Left ventricle myocardium superior (tissue), 1 donor: ENCODE measurements around the gene LRRN4. TPM values are rescaled to one million over a fixed set of nuclear protein-coding genes. Genes with fewer than 3 reads are reported as not detected.

Experiments used
- ATAC-seq: fragments of 200-7000 bp; cut with Tn5 transposase; one replicate; pipeline ENCODE4 v1.9.1; 2020; ENCODE audit warnings: mild to moderate bottlenecking, moderate library complexity
- DNase-seq: peaks from one replicate; pipeline ENCODE4 v3.0.0-alpha.2; 2020
- intact Hi-C: fragments of 100-400 bp; cut with micrococcal nuclease; formaldehyde crosslinking; loops from one replicate; pipeline ENCODE4 v1.11.0; 2022
- long read RNA-seq: library from polyadenylated mRNA; unstranded; transcript quantifications from one replicate; pipeline ENCODE4 v2.0.0, GENCODE V29; 2021
- total RNA-seq: library from RNA; stranded (reverse); fragmentation: NEBNext Ultra II Directional; extraction: Animal tissue kit (Norgen Biotek cat#: 25700); gene quantifications from one replicate; pipeline ENCODE4 v1.2.1, GENCODE V29; 2021
- donor health status: DM: no; HTN: yes; CAD: no; lungs with severe emphysema.

LRRN4 gene
- total RNA-seq: 0.99 TPM
- long read RNA-seq: 0 reads

DNA sequence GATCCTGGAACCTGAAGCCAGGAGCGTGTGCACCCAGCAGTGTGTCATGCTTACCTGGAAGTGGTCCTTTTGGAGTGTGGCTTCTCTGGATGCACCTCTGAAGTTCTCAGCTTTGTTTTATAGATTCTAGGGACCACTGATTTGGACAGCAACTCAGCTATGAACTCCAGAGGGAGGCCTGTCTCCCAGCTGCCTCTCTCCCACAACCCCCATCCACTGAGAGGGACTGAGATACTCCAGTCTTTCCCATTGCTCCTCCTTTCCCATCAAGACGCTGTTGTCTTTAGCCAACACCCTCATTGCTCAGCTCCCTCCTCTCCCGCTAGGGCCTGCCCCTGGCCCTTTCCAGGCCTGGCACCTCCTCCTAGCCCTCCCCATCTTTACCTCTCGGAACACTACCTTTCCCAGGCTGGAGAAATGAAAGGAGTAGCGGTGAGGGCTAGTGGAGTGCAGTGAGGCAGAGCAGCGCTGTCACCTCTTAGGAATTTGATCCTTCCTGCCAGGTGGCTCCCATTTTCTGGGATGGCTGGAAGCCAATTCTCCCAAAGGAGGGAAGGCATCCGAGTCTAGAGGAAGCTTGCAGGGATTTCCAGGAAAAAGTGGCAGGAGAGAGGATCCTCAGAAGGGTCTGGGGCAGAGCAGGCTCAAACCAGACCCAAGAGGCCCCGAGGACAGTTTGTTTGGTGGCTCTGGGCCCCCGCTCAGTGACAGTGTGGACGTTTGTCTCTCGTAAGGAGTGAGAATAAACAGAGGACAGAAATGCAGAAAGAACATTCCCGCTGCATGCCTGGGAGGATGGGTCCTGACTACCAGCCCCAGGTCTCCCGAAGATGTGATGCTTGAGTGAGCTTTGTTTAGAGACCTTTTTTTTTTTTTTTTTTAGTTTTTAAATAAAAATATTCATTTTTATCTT, at the start of gene LRRN4:
Gene LRRN4 (minus strand): TSS at position 285 of the 913 bp plus-strand sequence. CDS start 1,261 bp downstream, outside the sequence.
- intact Hi-C loops: no loop called here
- ATAC-seq: peak; percentile 39
- DNase-seq: no peak

DNA sequence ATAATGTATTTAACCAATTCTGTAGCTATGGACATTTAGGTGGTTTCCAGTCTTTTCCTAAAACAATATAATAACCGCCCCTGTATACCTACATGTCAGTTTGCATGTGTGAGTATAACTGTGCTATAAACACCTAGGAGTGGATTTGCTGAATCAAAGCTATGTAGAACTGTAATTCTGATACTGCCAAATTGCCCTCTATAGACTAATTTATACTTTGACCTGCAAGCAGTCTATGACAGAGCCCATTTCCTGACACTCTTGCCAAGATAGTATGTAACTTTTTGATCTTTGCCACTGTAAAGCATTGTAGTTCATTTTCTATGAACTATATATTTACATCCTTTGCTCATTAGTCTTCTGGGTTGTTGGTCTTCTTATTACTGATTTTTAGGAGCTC, 49.4 kb upstream of the LRRN4 start:
- ATAC-seq (no peak), DNase-seq (no peak)
- intact Hi-C loops: no loop called here

DNA sequence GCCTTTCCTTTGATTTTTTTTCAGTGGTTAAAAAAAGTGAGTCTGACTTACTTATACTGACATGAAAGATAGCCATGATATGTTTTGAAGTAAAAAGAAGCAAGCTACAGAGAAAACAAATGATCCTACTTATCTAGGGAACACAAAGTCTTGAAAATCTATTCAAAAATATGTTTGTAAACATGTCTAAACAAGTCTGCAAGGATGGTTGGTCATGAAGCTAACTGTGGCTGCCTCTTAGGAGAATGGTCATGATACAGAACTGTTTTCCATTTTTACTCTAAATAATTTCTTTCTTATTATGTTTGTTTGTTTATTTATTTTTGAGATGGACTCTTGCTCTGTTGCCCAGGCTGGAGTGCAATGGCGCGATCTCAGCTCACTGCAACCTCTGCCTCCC, 47.5 kb upstream of the LRRN4 start:
- ATAC-seq (no peak), DNase-seq (no peak)
- intact Hi-C loops: no loop called here

DNA sequence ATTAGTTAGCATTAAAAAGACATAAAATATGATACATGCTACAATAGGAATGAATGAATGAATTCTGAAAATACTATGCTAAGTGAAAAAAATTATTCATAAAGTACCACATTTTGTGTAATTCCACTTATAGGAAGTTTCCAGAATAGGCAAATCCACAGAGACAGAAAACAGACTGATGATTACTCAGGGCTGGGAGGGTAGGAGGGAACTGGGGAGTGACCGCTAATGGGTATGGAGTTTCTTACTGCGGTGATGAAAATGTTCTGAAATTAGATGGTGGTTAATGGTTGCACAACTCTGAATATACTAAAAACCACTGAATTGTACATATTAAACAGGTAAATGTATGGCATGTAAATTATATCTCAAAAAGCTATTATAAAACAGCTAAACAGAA, 46.4 kb upstream of the LRRN4 start:
- DNase-seq (no peak), ATAC-seq (no peak)
- intact Hi-C loops: no loop called here

DNA sequence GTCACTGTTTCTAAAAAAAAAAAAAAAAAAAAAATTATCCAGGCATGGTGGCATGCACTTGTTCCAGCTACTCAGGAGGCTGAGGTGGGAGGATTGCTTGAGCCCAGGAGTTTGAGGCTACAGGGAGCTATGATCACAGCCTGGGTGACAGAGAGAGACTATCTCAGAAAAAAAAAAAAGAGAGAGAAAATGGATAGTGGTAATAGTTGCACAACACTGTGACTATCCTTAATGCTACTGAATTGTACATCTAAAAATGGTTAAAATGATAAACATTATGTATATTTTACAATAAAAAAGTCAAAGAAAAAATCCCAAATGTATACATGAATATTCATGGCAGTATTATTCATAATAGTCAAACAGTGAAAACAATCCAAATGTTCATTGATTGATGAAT, 46.0 kb upstream of the LRRN4 start:
- DNase-seq: no peak
- ATAC-seq: no peak
- intact Hi-C loops: no loop called here

DNA sequence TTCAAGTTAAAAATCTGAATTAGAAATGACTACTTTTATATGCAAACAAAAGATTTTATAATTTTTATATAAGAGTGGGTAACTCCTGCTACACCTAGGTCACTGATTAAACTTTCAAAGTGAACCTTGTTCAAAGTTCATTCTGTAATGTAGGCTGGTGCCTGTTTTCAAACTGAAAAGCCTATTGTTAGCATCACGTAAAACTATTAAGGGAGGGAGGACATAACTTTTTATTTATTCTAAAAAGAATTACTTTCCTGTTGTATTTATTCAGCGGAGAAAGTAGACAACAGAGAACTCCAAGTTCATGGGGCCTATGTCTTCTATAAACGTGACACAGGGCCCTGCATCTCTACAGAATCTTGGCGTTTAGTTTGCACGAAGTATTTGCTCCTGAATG, 41.5 kb upstream of the LRRN4 start:
- DNase-seq (no peak), ATAC-seq (no peak)
- intact Hi-C loops: no loop called here

DNA sequence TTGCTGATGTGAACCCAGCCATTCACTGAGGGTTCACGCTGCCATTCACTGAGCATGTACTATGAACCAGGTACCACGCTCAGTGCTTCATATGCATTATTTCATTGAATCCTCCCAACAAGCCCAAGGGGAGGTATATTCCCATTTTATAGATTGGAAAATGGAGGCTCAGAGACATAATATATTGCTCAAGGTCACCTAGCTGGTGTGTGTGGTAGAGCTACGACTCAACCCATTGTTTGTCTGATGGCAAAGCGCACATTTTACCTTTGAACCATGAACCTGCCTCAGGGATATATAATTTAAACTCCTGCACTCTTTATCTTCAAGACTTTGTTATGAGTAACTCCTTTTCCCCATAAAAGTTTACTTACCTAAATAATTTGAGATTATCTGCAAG, 40.7 kb upstream of the LRRN4 start:
- ATAC-seq (no peak), DNase-seq (no peak)
- intact Hi-C loops: no loop called here

DNA sequence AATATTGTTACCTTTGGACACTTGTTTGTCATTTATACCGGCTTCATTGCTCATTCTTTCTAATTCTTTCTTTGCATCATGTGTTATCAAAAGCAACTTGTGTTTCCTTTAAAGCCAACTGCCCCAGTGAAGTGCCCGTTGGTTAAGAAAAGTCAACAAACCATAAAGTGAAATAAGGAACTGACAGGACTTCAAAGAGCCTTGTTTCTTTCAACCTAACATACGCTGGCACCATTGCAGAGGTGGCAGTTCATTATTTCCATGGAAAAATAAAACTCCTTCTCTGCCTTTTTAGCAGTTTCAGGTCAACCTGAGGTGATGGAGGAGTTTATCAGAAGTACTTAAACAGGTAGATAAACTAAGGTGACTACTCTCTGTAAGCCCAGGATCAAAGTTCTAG, 40.2 kb upstream of the LRRN4 start:
- intact Hi-C loops: no loop called here
- no peak for DNase-seq

DNA sequence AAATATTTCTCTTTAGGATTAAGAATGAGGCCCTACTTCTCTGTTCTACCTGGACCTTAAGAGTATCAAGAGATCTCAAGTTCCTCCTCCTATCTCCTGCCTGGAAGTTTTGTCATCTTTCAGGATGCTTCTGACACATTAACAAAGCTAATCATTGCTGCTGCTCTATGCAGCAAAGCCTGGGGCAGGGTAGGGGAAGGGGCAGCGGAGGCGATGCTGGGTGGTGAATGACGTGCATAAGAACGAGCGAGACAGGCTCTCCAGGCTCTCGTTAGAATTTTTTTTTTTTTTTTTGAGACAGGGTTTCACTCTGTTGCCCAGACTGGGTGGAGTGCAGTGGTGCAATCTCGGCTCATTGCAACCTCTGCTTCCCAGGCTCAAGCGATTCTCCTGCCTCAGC, 37.8 kb upstream of the LRRN4 start:
- ATAC-seq (no peak), DNase-seq (no peak)
- intact Hi-C loops: no loop called here

More for the DNA sequence above, 40.2 kb upstream of the LRRN4 start:
- no peak for ATAC-seq

DNA sequence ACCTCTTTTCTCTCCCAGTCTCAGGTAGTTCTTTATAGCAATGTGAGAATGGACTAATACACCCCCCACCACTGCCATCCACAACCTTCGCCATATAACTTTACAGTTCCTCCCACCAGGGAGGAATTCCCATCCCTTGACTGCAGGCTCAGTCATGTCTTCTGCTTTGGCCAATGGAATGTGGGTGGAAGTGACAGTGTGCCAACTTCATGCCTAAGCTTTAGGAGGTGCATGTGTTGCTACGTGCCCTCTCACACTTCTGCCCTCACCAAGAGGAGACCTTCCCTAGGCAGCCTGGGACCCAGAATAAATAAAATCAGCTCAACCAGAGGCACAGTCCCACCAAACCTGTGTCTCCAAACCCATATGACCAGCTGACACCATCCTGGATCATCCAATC, 33.0 kb upstream of the LRRN4 start:
- intact Hi-C loops: no loop called here
- no peak for DNase-seq
- ATAC-seq: no peak

DNA sequence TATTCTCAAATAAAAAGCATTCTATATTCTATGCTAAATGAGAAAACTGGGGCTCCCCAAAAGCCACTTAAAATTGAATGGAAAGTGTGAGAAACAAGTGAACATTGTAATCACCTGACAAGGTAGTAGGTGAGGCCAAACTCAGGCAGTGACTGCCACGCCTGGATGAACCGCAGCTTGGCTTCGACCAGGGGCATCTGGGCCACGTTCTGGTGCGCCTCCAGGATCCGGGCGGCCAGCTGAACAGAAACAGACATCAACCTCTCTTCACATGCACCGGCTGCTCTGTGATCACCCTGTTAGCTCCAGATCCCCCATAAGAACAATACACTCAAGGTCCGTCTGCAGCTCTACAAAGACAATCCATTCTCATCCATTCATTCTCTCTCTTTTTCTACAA, 30.1 kb upstream of the LRRN4 start:
- intact Hi-C loops: no loop called here
- DNase-seq: no peak
- no peak for ATAC-seq

DNA sequence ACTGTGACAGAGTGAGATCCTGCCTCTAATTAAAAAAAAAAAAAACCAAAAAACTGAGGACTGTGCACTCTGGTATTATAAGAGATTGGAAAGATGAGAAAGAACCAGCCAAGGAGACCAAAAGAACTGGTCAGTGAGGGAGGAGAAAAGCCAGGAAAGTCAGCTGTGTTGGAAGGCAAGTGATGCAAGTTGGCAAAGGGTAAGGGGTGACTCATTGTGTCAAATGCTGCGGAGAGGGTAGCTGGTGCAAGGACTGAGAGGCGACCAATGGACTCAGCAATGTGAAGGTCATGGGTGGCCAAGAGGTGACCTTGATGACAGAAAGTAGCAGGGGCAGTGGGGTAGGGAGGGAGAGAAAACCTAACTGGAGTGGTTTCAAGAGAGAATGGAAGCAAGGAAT, 27.4 kb upstream of the LRRN4 start:
- DNase-seq: no peak
- intact Hi-C loops: no loop called here
- peak; percentile 53 for ATAC-seq

DNA sequence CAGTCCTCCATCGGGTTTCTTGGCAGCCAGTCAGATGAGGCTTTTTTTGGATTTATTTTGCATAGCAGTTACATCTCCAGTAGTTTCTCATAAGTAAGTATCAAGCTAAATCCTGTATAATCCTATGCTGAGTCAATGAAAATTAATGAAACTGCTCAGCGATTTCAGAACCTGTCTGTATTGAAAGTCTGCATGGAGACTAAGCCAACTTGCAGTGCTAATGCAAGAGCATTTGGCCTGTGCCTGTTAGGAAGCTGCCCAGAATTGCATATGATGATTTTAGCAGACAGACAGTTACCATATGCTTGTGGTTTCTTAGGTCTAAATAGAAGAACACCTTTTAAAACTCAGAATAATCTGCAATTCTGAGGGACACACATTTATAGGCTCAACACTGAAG, 25.2 kb upstream of the LRRN4 start:
- intact Hi-C loops: loop anchor here (5.0 kb wide), 1 partner anchor 552 kb away; no protein-coding TSS in a partner anchor
- no peak for DNase-seq
- no peak for ATAC-seq

DNA sequence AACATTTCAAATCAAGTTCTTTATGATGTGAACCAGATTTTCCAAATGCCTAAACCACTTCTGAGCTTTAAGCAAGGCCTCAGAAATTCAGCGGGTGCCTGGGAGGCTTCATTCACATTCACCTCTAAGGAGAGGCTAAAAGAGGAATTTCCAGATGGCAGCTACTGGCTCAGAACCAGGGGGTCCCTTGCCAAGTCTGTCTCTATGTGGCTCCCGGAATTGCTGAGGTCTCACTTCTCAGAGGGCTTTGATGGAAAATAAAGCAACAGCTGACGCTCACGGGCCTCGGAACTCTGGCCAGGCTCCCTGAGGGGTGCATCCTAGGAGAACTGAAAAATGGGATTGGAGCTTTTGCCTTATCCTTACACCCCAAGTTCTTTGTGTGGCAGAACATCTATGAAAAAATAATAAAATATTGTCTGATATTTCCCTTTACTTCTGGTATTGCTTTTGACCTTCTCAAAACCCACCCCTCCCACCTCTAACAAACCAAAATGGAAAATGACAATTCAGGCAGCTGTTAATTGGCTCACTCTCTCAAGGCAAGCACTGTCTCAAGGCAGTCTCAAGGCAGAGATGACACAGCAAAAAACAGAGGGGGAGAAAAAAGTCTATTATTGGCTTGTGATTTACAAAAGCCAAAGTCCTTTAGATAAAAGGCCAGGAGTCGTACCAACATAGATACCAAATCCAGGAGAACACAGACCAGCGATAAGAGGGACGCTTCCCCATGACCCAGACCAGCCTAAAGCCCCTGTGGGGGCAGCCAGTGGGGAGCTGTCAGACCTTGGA, 21.8 kb upstream of the LRRN4 start:
- DNase-seq (peak; percentile 56), ATAC-seq (peak; percentile 80)
- intact Hi-C loops: loop anchor here (5.0 kb wide), 1 partner anchor 548 kb away; no protein-coding TSS in a partner anchor

DNA sequence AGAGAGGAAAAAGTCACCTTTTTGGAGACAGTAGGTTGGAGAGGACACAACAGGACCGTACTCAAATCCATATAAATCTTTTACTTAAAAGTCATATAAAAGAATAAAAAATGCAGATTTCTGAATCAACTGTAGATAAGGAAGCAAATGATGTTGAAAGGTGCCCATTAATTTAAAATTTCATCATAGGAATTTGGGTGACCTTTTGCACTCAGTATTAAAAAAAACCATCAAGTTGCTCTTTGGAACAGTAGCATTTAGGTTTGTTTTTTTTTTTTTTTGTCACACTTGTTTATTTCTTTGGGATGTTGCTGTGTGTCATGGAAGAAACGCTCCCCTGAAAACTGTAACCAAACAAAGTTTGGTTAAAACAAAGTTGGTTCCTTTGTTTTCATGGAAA, 20.9 kb upstream of the LRRN4 start:
- intact Hi-C loops: loop anchor here (5.0 kb wide), 1 partner anchor 547 kb away; no protein-coding TSS in a partner anchor
- DNase-seq (no peak), ATAC-seq (no peak)

DNA sequence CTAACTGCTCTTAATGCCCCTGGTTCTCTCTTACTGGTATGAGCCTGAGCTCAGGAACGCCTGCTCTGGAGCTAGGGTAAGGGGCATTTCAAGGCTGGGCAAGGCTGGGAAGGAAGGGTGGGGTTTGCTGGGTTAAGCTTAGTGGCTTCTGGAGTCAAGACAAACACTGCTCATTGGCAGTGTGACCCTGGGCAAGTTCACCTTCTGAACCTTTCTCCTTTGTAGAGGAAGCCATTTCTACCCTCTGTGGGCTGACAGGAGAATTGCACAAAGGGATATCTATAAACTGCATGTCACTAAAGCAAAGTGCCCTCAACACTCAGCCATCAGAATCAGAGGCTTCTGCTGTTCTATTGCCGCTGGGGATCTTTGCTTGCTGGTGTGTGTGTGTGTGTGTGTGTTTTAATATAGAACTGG, 20.3 kb upstream of the LRRN4 start:
- intact Hi-C loops: no loop called here
- DNase-seq: no peak
- ATAC-seq: peak; percentile 87

DNA sequence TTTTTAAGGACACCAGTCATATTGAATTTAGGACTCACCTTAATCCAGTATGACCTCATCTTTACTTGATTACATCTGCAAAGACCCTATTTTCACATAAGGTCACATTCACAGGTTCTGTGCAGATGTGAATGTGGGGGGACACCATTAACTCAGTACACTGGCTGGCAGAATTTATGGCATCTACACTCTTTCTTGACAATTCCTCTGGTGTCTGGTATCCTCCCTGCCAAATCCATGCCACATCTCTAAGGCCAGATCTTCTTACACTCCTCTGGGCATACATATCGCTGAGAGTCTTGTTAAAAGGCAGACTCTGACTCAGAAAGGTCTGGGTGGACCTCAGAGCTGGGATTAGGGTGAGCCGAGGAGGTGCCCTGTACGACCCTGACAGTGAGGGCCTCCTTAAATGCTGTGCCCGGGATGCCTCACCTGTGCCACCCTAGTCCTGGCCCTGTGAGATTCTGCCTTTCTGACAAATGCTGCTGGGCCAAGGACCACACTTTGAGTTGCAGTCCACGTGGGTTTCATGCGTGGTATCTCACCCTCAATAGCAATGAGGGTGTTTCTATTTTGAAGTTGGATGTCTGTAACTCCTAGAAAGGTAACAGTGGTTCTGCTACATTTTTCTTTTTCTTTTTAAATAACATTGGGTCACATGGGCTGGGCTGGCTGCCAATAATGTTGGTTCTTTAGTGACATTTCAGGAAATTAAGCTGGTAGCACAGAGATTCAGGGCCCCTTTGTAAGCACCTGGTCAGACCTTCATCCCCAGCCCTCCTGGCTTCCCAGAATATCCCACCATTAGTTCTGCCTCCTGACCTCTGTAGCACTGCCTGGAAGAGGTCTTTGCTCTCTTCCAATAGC, 17.2 kb upstream of the LRRN4 start:
- intact Hi-C loops: no loop called here
- ATAC-seq: no peak
- no peak for DNase-seq

DNA sequence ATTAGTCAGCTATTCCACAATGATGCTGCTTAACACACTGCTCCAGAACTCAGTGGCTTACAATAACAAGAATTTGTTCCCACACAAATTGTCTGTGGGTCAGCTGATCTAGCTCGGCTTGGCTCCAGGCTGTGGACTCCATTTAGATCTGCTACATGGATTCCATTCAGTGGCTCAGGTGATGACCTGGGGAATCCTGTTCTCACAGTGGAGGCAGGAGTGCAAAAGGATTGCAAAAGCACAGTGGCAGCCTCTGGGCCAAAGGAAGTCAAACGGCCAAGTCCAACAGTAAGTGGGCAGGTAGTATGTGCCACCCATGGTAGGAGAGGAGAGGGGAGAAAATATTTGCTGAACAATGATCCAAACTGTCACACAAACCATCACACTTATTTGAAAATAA, 15.8 kb upstream of the LRRN4 start:
- intact Hi-C loops: no loop called here
- ATAC-seq (no peak), DNase-seq (no peak)

DNA sequence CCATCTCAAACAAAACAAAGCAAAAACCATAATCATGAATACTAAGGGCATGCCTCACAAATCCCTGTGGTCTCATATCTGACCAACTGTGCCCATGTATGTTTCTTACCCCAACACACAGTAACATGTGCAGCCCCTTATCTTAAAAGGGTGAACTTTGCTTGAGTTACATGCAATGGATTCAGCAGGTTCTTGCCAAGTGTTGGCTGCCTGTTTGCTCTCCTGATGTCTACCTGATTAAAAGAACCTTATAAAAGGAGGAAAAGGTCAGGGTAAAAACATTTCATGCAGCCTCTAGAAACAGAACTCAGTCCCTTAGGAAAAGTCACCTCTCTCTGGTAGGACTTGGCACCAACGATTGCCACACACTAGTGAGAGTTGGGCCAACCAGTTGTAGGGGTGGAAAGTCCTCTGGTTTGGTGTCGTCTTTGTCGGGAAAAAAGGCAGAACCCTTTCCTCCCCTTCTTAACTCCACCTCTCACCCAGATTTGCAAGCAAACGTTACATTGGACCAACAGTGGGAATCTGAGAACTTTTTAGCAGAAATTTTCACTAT, 14.0 kb upstream of the LRRN4 start:
- no peak for ATAC-seq
- no peak for DNase-seq
- intact Hi-C loops: no loop called here
